Astrocyte (in vitro differentiated cells and primary cell): ENCODE measurements around the gene ATP10D.

Source experiments
- EZH2 ChIP-seq: IDR thresholded peaks from 2 replicates; pipeline ENCODE4 v1.6.1; 2012; ENCODE audit warnings: mild to moderate bottlenecking, low read length, inconsistent platforms; ENCODE audit not compliant: insufficient read depth
- TF ChIP-seq, protein P1 (sequence below): IDR thresholded peaks from 2 replicates; pipeline ENCODE4 v1.5.1; 2011; ENCODE audit warnings: low read depth, mild to moderate bottlenecking, inconsistent platforms, low read length, moderate library complexity; ENCODE audit not compliant: insufficient read depth

DNA sequence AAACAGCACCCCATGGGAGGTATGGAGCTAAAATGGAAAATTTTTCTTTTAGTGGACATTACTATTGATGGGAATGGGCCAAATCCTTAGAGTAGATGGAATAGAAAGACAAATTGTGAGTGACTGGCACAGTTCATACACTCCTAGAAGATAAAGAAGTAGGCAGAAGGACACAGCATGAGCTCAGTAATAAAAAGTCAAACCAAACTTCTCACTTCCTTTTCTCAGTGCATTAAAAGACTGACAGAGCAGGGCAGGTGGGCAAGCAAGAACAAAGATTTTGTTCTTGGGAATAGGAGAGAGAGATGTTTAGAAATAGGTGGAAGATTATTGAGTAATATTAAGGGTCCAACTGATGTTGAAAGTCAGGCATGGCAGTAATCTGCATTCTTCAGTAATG, 132.5 kb downstream of the ATP10D start:
- no peak for TF ChIP-seq EZH2
- TF ChIP-seq, protein P1, sequence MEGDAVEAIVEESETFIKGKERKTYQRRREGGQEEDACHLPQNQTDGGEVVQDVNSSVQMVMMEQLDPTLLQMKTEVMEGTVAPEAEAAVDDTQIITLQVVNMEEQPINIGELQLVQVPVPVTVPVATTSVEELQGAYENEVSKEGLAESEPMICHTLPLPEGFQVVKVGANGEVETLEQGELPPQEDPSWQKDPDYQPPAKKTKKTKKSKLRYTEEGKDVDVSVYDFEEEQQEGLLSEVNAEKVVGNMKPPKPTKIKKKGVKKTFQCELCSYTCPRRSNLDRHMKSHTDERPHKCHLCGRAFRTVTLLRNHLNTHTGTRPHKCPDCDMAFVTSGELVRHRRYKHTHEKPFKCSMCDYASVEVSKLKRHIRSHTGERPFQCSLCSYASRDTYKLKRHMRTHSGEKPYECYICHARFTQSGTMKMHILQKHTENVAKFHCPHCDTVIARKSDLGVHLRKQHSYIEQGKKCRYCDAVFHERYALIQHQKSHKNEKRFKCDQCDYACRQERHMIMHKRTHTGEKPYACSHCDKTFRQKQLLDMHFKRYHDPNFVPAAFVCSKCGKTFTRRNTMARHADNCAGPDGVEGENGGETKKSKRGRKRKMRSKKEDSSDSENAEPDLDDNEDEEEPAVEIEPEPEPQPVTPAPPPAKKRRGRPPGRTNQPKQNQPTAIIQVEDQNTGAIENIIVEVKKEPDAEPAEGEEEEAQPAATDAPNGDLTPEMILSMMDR: no peak
